Measurements from ENCODE around the gene GCN1.

The GCN1 gene

DNA sequence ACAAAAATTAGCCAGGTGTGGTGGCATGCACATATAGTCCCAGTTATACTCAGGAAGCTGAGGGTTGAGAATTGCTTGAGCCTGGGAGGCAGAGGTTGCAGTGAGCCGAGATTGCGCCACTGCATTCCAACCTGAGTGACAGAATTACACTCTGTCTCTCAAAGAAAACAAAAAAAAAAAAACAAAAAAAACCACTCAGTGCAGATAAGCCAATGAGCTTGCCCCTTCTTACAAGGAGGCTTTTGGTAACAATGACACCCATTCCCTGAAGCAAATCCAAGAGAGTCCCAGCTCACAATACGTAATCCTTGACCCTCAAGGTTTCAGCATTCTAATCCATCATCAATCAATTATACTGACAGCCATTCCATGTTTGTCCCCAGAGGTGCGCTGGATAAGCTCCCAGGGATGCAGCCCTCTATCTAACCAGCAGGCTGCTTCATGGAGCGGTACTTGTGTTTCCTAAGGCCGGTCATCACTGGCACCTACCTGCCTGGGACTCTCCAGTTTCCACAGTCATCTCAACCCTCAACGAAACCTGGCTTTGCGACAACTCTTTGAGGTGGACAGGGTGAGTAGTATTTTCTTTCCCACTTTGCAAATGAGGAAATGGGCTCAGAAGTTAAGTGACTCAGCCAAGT, 12.4 kb downstream of the GCN1 start:
- DNase-seq: no peak

GRCh38 chr12:120180975-120181374, 13.5 kb downstream of the GCN1 start:
- no peak for DNase-seq

- DNase-seq: no peak
Measured at GRCh38 chr12:120175537-120175936, 19.0 kb downstream of the GCN1 start.

DNA sequence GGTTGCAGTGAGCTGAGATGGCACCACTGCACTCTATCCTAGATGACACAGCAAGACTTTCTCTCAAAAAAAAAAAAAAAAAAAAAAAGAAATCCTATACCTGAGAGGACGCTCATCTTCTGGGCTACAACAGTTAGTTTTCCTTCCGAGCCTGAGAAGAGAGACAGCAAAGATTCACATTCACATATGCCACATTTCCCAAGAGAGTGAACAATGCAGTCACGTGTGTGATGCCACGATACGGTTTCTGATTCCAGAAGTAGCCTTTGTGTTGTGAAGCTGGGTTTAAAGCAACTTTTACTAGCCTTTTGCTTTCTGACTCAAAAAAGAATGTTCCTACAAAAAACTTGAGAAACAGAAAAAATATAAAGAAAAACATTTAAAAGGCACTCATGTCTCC, 19.5 kb downstream of the GCN1 start:
- DNase-seq: no peak

DNA sequence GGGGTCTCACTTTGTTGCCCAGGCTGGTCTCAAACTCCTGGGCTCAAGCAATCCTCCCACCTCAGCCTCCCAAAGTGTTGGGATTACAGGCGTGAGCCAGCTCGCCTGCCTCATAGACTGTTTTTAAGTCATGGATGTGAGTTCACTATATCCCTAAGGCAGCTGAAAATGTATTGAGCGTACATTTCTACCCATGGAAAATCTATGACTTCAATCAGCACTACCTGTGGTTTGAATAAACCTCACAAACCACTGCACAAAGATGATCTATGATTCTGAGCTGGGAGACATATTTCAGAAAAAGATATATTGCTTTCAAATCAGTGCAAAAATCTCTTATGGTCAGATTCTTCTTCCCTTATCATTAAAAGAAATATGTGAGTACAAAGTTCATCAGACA, 22.5 kb downstream of the GCN1 start:
- no peak for DNase-seq

GRCh38 chr12:120170631-120171030, 23.9 kb downstream of the GCN1 start:
- DNase-seq: no peak

GRCh38 chr12:120169946-120170345, 24.6 kb downstream of the GCN1 start:
- DNase-seq: no peak

- DNase-seq: no peak
Measured at GRCh38 chr12:120168337-120168736, 26.2 kb downstream of the GCN1 start.

DNA sequence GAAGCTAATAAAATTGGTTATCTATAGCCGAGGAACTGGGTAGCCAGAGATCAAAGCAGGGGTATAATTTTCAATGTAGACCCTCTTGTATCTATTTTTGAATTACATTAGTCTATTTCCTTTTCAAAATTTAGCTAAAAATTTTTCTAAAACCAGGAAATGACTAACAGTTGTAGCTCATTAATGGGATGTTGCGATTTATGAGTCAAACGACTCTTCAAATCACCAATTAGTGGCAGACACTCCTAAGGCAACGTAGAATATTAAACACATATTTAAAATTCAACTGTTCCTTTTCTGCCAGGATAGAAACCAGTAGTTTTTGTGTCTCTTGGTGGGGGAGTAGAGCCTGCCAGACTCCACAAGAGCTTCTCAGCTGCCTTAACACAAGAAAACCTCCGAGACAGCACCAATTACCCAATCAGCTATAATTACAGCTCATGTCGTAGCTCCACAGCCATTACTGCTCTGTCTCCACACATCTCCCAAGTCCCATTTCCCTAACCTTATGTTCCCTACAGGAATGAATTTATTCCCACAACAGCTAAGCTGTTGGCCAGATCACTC, 26.9 kb downstream of the GCN1 start:
- no peak for DNase-seq

DNA sequence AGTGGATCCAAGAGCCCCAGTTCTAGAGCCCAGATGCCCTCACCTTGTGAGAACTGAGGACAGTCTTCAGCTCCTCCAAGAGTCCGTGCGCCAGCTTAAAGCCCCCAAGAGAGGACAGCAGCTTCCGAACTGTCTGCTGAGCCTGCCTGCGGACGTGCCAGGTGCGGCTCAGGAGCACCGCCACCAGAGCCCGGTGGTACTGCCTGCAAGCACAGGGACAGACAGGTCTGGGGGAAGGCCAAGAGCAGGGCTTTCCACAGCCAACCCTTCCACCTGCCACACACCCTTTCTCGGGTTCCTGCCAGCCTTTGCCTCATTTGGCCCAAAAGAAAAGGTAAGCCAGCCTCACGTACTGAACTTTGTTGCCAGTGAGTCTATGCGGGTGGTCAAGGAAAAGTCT, 30.2 kb downstream of the GCN1 start:
- DNase-seq: no peak

DNA sequence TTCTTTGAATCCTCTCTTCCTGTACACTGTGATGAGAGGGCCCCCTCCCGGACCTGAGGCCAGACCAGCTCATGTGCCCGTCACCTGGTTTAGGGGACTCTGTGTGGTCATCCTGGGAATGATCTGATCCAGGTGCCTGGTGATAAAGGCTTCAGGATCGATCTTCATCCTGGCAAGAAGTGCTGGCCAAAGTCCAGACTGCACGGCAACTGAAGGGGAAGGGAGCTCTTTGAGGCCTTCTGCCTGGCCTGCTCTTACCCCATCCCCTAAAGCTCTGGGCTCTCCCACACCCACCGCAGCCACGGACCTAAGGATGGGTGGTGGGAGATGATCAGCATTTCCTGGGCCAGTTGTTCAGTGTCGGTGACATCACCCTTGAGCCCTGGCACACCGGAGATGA, 31.8 kb downstream of the GCN1 start:
- no peak for DNase-seq

DNA sequence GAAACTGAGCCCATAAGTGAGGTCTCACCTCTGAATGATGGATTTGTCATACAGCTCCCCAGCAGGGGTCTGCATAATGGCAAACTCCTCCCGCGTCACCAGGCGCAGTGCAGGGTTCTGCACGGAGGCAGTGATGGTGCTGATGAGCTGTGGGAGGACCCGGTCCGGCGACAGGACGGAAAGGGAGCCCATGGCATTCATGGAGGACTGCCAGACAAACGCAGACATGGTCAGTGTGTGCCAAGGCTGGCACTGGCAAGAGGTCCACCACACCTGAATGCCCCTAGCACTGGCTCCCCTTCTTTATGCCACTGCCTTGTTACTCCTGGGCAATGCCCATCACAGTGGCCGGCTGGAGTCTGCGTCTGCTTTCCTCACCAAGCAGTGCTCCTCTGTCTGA, 32.7 kb downstream of the GCN1 start:
- no peak for DNase-seq

DNA sequence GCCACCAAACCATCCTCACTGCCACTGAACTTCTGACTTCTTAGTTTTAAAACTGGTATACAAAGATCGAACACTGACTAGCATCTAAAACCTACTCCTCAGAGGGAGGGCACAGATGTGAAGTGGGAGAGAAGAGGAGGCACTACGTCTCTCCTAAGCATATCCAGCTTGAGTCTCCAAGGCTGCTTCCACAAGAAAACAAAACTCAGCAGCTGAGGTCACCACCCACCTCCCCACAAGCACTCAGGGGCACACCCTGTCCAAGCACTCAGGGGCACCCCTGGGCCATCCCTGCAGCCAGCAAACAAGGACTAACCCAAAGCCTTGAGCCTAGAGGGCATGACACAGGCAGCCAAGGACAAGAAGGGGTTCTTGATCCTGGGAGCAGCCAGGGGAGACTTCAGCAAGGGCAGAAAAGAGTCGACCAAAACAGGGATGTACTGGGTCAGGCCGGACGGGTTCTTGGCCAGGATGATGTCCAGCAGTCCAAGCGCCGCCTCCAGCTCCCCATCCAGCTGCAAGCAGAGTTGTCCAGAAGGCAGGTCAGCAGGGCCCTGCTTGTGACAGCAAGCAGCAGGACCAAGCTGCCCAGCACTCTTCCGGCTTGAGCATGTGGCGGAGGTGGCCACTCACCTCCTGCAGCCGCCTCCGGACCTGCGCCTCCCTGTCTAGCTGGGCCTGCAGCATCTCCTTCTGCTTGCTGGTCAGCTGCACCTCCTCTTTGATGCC, 34.8 kb downstream of the GCN1 start:
- no peak for DNase-seq

- no peak for DNase-seq
Measured at GRCh38 chr12:120158351-120158750, 36.2 kb downstream of the GCN1 start.

GRCh38 chr12:120157678-120158077, 36.8 kb downstream of the GCN1 start:
- no peak for DNase-seq

DNA sequence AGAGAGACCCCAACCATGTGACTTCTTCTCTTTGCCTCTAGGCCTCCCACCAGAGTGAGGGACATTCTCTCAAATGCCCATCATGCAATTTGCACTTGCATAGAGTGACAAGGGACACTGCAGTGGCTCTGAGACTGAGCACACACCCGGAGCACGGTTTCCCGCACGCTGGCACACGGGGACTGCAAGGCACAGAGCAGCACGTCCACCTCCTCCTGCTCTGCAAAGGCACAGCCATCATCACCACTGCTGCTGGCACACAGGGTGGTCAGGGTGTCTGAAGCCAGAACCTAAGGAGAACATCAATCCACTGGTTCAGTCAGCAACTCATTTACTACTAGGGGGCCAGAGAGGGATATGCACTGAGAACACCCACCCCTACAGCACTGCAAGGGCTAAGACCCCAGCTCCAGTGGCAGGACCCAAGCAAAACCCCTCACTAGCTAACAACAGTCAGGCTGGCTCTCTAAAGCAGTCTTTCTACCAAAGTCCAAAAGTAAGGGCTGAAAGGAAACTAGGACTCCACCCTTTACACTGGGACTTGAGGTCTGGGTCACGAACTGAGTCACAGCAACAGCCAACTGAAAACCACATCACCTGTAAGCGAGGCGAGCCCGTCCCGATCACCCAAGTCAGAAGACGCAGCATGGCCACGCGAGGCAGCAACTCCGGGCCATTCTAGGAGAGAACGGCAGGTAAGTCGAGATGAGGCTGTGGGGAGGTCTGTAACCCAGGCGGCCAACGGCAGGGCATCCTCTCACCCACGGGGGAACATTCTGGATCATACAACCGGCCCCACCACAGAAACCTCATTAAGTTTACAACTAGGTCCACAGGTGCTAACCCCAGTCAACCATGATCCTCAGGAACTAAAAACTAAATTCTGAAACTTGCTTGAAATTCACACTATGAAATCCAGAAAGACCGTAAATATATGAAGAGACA, 37.9 kb downstream of the GCN1 start:
- DNase-seq: no peak

DNA sequence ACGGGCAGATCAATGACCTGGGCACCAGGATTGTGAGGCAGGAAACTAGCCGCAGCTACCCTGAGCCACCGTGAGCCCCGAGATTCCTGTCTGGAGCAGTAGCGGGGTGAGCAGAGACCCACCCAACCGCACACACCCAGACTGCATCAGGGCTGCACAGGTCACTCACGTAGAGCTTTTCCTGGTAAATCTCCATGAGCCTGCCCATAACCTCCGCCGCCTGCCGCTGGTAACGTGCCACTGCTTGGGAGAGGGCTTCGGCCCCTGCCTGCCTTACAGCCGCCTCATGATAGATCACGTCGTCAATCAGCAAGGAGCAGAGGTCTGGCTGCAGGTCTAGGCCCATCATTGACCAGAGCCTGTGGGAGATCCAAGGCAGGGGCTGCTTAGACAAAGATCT, 39.4 kb downstream of the GCN1 start:
- DNase-seq: no peak

DNA sequence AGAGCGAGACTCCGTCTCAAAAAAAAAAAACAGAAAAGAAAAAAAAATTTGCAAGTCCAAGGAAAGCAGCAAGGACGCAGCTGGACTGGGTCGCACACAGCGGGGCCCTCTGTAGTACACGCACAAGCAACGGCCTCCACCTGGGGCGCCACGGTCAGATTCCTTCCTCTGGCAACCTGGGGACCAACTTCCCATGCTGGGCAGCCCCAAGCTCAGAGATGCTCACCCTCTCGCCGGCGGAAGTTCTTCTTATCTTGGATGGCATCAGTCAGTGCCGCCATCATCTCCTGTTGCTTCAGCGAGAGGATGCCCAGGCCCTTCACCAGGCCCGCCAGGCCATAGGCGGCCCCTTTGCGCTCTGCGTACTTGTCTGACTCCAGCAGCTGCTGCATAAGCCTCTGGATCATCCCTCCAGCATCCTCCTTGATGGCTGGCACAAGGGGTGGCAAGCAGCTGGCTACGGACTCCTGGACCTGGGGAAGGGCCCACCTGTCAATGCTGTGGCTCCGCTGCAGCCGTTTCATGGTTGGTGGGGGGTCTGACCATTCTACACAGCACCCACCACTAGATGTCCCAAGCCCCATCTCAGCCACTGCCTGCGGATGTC, 43.5 kb downstream of the GCN1 start:
- DNase-seq: no peak

DNA sequence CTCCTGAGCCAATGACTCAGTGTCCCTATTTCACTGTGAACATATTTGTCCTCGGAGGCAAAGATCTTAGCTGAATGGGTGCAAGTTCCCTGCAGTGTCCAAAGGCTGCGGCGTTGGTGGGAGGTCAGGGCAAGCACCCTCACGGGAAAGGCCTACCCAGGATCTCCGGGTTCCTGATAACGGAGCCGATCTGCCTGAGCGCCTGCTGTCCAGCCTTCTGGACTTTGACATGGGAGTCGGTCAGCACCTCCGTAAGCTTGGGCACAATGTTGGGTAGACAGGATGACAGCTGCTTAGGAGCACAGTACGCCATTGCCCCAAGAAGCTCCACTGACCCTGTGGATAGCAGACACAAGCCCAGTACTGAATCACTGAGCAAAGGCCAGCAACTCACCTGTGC, 46.5 kb downstream of the GCN1 start:
- DNase-seq: no peak

GRCh38 chr12:120145164-120145563, 49.4 kb downstream of the GCN1 start:
- no peak for DNase-seq

DNA sequence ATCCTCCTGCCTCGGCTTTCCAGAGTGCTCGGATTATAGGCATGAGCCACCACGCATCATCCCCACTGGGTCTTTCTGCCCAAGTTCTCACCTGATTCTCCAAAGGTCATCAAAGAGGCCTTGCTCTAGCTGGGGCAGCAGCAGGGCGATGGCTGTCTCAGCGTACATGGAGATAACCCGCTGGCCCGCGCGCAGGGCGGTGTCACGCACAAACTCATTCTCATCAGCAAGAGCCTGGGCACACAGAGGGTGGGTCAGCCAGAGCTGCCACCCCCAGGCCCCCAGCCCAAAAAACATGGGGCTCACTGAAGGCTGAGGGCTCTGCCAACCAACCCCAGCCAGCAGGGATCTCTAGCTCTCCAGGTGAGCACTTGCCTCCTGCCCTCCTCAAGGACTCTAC, 50.3 kb downstream of the GCN1 start:
- no peak for DNase-seq

DNA sequence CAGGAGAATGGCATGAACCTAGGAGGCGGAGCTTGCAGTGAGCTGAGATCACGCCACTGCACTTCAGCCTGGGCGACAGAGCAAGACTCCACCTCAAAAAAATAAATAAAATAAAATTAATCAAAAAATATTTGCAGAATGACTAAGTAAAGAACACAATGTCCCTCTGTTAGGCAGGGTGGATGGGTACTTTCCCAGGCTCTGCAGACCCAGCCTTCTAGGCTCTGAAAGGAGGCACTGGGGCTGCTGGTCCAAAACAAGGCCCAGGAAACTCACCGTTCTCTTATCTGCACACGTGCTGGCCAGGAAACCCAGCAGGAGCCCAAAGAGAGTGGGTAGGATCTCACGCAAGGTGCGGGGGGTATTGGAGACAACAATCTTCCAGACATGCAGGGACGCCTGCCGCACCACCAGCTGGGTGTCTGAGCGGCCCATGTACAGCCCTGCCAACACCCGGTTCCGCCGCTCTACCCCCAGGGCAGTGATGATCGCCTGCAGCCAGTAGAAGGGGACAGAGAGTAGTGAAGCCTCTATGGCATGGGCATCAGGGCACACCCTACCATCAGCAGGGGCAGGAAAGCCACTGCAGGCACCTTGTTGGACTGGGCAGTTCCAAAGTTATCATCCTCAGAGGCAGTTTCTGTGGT, 52.2 kb downstream of the GCN1 start:
- DNase-seq: no peak
